Testis (tissue), 5 donors: Measurements from ENCODE around the gene RPS6KL1. TPM values are rescaled to one million over a fixed set of nuclear protein-coding genes. Genes with fewer than 3 reads are reported as not detected.

Experiments used
- DNase-seq: peaks from one replicate; pipeline ENCODE4 v3.0.0-alpha.2; 2019
- H3K27ac ChIP-seq, 2 donors: fragments of 200-600 bp; sonication (generic); one replicate each; pipeline ENCODE4 v1.5.1; 2019
- H3K27me3 ChIP-seq: fragments of 200-600 bp; sonication (generic); one replicate; pipeline ENCODE4 v1.5.1; 2019
- H3K36me3 ChIP-seq: fragments of 200-600 bp; sonication (generic); one replicate; pipeline ENCODE4 v1.5.1; 2017; ENCODE audit warnings: low read depth; ENCODE audit errors: missing control alignments
- H3K4me1 ChIP-seq: fragments of 200-600 bp; sonication (generic); one replicate; pipeline ENCODE4 v1.5.1; 2019
- H3K4me3 ChIP-seq, 2 donors: fragments of 200-600 bp; sonication (generic); one replicate each; pipeline ENCODE4 v1.5.1; 2017 to 2019
- H3K9me3 ChIP-seq: fragments of 200-600 bp; sonication (generic); one replicate; pipeline ENCODE4 v1.5.1; 2017
- POLR2A ChIP-seq: fragments of 450-650 bp; IDR thresholded peaks from one replicate; pipeline ENCODE4 v1.6.1; 2017; ENCODE audit warnings: antibody characterized with exemption, mild to moderate bottlenecking, moderate library complexity
- WGBS, 2 donors: methylation state at CpG; one replicate each; pipeline ENCODE4 v1.1.5; 2018; 5-methylcytosine and 5-hydroxymethylcytosine counted together
- intact Hi-C: fragments of 100-400 bp; cut with DNase I; formaldehyde crosslinking; loops from one replicate; pipeline ENCODE4 v1.15.1; 2023; ENCODE audit warnings: low total_unique reads
- long read RNA-seq, 2 donors: transcript quantifications; one replicate each; lab custom pipeline, GENCODE V29; 2026
- polyA plus RNA-seq: library from polyadenylated mRNA; stranded (reverse); fragments of 350-450 nt; fragmentation: Illumina TruSeq; extraction: RNeasy Lipid Tissue Mini Kit (QIAGEN cat#74804); gene quantifications from one replicate; pipeline ENCODE4 v1.2.3, GENCODE V29; 2014; ENCODE audit warnings: low read depth, low replicate concordance; ENCODE audit not compliant: insufficient read depth
- total RNA-seq, 2 donors: library from RNA; depleted of rRNA; stranded (reverse); fragments of >200 nt; gene quantifications; one replicate each; pipeline ENCODE4 v1.2.3, GENCODE V29; 2016
- TF ChIP-seq, protein P1 (sequence below), 3 experiments: fragments of 450-650 bp in 2 of 3; fragments of 200-600 bp in 1 of 3; sonication (generic) in 1 of 3; IDR thresholded peaks; one replicate each; pipeline ENCODE4 v1.5.1; 2016 to 2019; ENCODE audit warnings: antibody characterized with exemption in 3 of 3, mild to moderate bottlenecking in 2 of 3, moderate library complexity in 1 of 3

The RPS6KL1 gene, protein sequence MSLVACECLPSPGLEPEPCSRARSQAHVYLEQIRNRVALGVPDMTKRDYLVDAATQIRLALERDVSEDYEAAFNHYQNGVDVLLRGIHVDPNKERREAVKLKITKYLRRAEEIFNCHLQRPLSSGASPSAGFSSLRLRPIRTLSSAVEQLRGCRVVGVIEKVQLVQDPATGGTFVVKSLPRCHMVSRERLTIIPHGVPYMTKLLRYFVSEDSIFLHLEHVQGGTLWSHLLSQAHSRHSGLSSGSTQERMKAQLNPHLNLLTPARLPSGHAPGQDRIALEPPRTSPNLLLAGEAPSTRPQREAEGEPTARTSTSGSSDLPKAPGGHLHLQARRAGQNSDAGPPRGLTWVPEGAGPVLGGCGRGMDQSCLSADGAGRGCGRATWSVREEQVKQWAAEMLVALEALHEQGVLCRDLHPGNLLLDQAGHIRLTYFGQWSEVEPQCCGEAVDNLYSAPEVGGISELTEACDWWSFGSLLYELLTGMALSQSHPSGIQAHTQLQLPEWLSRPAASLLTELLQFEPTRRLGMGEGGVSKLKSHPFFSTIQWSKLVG
- total RNA-seq (10 to 100 TPM; 22.5 to 22.9 TPM), polyA plus RNA-seq (41.8 TPM)
- long read RNA-seq, donor 1: 0 reads
- long read RNA-seq, donor 2: 0 reads

- intact Hi-C loops: no loop called here
- 8 to 9% methylated on average over 15 to 22 of the region's 51 CpGs for WGBS, 2 donors
- DNase-seq: peak; percentile 95
- Histone ChIP-seq H3K4me3 (peak within 1 kb of the TSS; percentile 64 to 68), H3K9me3 (no peaks in the 10 kb centered on the region), H3K4me1 (peaks cover 8% of the 10 kb centered on the region), H3K36me3 (no peaks in the 10 kb centered on the region), H3K27me3 (no peaks in the 10 kb centered on the region), H3K27ac (peak within 1 kb of the TSS; percentile 48 to 54)
- no peak for TF ChIP-seq POLR2A
- TF ChIP-seq, protein P1, sequence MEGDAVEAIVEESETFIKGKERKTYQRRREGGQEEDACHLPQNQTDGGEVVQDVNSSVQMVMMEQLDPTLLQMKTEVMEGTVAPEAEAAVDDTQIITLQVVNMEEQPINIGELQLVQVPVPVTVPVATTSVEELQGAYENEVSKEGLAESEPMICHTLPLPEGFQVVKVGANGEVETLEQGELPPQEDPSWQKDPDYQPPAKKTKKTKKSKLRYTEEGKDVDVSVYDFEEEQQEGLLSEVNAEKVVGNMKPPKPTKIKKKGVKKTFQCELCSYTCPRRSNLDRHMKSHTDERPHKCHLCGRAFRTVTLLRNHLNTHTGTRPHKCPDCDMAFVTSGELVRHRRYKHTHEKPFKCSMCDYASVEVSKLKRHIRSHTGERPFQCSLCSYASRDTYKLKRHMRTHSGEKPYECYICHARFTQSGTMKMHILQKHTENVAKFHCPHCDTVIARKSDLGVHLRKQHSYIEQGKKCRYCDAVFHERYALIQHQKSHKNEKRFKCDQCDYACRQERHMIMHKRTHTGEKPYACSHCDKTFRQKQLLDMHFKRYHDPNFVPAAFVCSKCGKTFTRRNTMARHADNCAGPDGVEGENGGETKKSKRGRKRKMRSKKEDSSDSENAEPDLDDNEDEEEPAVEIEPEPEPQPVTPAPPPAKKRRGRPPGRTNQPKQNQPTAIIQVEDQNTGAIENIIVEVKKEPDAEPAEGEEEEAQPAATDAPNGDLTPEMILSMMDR (IDR thresholded peaks at IDR 0.05): no peak
Measured at GRCh38 chr14:74922752-74923401, at the start of gene RPS6KL1. Gene RPS6KL1 (minus strand): TSS chr14:74923260. CDS start chr14:74921541, 1,719 bp downstream.

DNA sequence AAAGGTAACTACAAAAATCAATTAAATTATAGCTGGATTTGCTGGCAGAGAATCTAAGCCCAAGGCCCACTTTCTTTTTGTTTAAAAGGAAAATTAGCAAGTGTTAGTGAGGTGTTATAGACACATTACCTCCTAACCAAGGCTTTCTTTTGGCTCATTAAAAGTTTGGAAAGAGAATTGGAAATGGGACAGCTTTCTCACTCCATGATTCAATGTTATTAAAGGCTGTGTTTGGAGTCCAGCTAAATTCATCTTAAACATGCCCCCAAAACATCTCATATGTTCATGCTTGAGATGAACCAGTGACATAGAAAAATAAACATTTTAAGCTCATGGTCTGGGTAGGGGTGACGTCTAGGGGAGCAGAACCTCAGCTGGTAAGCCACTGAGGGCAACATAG is 45.8 kb upstream of the RPS6KL1 start:
- 96 to 97% methylated on average over 1 of the region's 1 CpG for WGBS, 2 donors
- TF ChIP-seq, protein P1 (IDR thresholded peaks at IDR 0.05): no peak
- TF ChIP-seq POLR2A: no peak
- H3K4me1 ChIP-seq: no peaks in the 10 kb centered on the region
- H3K36me3 ChIP-seq: no peaks in the 10 kb centered on the region
- no peak for DNase-seq
- no peaks in the 10 kb centered on the region for H3K27me3 ChIP-seq
- H3K9me3 ChIP-seq: no peaks in the 10 kb centered on the region
- H3K27ac ChIP-seq: no peak overlapping the region
- intact Hi-C loops: no loop called here
- H3K4me3 ChIP-seq: no peak overlapping the region

- DNase-seq: no peak
- TF ChIP-seq, protein P1 (IDR thresholded peaks at IDR 0.05): no peak
- TF ChIP-seq POLR2A: no peak
- Histone ChIP-seq H3K27me3 (no peaks in the 10 kb centered on the region), H3K9me3 (no peaks in the 10 kb centered on the region), H3K4me3 (no peak overlapping the region), H3K4me1 (no peaks in the 10 kb centered on the region), H3K36me3 (no peaks in the 10 kb centered on the region), H3K27ac (no peak overlapping the region)
- intact Hi-C loops: no loop called here
- WGBS, 2 donors: 68 to 76% methylated on average over 5 of the region's 5 CpGs
Measured at GRCh38 chr14:74965486-74966153, 42.6 kb upstream of the RPS6KL1 start.

DNA sequence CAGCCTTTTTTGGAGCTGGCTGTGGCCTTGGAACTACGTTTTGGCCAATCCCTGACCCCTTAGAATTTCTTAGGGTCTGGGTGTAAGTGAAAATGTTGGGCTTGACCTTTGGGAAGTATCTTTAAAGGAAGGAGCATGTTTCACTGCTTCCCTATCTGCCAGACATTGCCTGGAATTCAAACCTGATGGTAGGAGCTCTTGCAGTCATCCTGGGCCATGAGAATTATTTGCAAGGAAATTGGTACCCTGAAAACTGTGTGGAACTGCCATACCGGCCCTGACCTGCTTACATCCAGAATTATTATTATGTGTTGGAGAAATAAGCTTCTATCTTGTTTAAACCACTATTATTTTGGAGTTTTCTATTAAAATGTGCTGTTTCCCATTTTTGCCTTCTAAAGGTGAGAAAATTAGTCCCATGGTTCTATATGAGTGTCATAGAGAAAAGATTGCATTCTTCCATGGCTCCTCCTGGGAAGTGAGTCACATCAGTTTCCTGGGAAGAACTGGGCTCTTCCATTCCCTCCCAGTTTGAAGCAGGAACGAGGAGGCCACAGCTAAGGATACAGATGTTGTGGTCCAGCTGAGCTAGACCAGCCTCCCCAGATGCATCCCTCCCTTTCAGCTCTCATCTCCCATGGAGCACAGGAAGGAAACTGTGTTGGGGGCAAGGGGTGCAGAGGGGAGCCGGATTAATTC is 41.9 kb upstream of the RPS6KL1 start:
- Histone ChIP-seq H3K27me3 (no peaks in the 10 kb centered on the region), H3K4me1 (no peaks in the 10 kb centered on the region), H3K4me3 (no peak overlapping the region), H3K9me3 (no peaks in the 10 kb centered on the region), H3K36me3 (no peaks in the 10 kb centered on the region), H3K27ac (no peak overlapping the region)
- intact Hi-C loops: no loop called here
- TF ChIP-seq, protein P1 (IDR thresholded peaks at IDR 0.05): no peak
- TF ChIP-seq POLR2A: no peak
- DNase-seq: no peak
- 61 to 77% methylated on average over 4 of the region's 4 CpGs for WGBS, 2 donors
